ENCODE results near the gene ABCC1.

ABCC1 gene

GRCh38 chr16:16051132-16051531 is 101.7 kb downstream of the ABCC1 start:
- FAIRE-seq (no peak), DNase-seq (ENCODE audit: insufficient read length, low spot score) (no peak)
- TF ChIP-seq CTCF (IDR thresholded peaks at IDR 0.05; ENCODE audit: insufficient read depth, missing control alignments) = no peak

GRCh38 chr16:16052916-16053315 is 103.5 kb downstream of the ABCC1 start:
- FAIRE-seq (no peak), DNase-seq (ENCODE audit: insufficient read length, low spot score) (no peak)
- no peak for TF ChIP-seq CTCF (IDR thresholded peaks at IDR 0.05; ENCODE audit: insufficient read depth, missing control alignments)

- TF ChIP-seq CTCF (IDR thresholded peaks at IDR 0.05; ENCODE audit: insufficient read depth, missing control alignments) = no peak
- FAIRE-seq = no peak
- DNase-seq (ENCODE audit: insufficient read length, low spot score) = no peak
Observed at GRCh38 chr16:16057102-16057501, 107.7 kb downstream of the ABCC1 start.

GRCh38 chr16:16059160-16059559 is 109.7 kb downstream of the ABCC1 start:
- TF ChIP-seq CTCF (IDR thresholded peaks at IDR 0.05; ENCODE audit: insufficient read depth, missing control alignments) = no peak
- DNase-seq (ENCODE audit: insufficient read length, low spot score) = no peak
- FAIRE-seq = no peak

- no peak for TF ChIP-seq CTCF (IDR thresholded peaks at IDR 0.05; ENCODE audit: insufficient read depth, missing control alignments)
- DNase-seq (ENCODE audit: insufficient read length, low spot score) (no peak), FAIRE-seq (no peak)
Observed at GRCh38 chr16:16059895-16060590, 110.6 kb downstream of the ABCC1 start.

- no peak for DNase-seq (ENCODE audit: insufficient read length, low spot score)
- TF ChIP-seq CTCF (IDR thresholded peaks at IDR 0.05; ENCODE audit: insufficient read depth, missing control alignments) = no peak
- FAIRE-seq = no peak
Observed at GRCh38 chr16:16062023-16062937, 112.9 kb downstream of the ABCC1 start.

- FAIRE-seq (no peak), DNase-seq (ENCODE audit: insufficient read length, low spot score) (no peak)
- no peak for TF ChIP-seq CTCF (IDR thresholded peaks at IDR 0.05; ENCODE audit: insufficient read depth, missing control alignments)
Observed at GRCh38 chr16:16063683-16064082, 114.3 kb downstream of the ABCC1 start.
